Cardiac muscle cell (in vitro differentiated cells and primary cell): Measurements from ENCODE around the gene PDLIM5. TPM values are rescaled to one million over a fixed set of nuclear protein-coding genes. Genes with fewer than 3 reads are reported as not detected.

ENCODE experiments used
- DNase-seq, 2 donors: peaks; one replicate each; pipeline versions ENCODE4 v3.0.0 to v3.0.0-alpha.2; 2010 to 2017; ENCODE audit warnings: low read depth in 1 of 2, low spot score in 1 of 2
- H3K27ac ChIP-seq: fragments of 200-600 bp; sonication (generic); 2 replicates; pipeline ENCODE4 v1.5.1; 2016
- H3K27me3 ChIP-seq: fragments of 200-600 bp; sonication (generic); 2 replicates; pipeline ENCODE4 v1.6.0; 2016; ENCODE audit warnings: control low read depth
- H3K36me3 ChIP-seq: fragments of 200-600 bp; sonication (generic); 2 replicates; pipeline ENCODE4 v1.5.1; 2016; ENCODE audit warnings: control low read depth
- H3K4me1 ChIP-seq: fragments of 200-600 bp; sonication (generic); 2 replicates; pipeline ENCODE4 v1.8.1; 2017; ENCODE audit warnings: low read depth, mild to moderate bottlenecking, mixed run types
- H3K4me3 ChIP-seq: fragments of 200-600 bp; sonication (generic); 2 replicates; pipeline ENCODE4 v1.5.1; 2016; ENCODE audit warnings: mild to moderate bottlenecking
- H3K9me3 ChIP-seq: fragments of 200-600 bp; sonication (generic); 2 replicates; pipeline ENCODE4 v1.5.1; 2017; ENCODE audit warnings: low read depth, mild to moderate bottlenecking, control low read depth
- CTCF ChIP-seq: IDR thresholded peaks from 2 replicates; pipeline ENCODE4 v1.5.1; 2012; ENCODE audit warnings: low read depth, mild to moderate bottlenecking, low read length
- polyA plus RNA-seq: library from polyadenylated mRNA; unstranded; fragments of >200 nt; fragmentation: Nextera tagmentation; extraction: Ambion mirVana; gene quantifications from 2 replicates; pipeline ENCODE4 v1.2.1, GENCODE V29; 2016
- total RNA-seq: library from RNA; depleted of rRNA; stranded (reverse); fragments of >200 nt; gene quantifications from 2 replicates; pipeline ENCODE4 v1.2.3, GENCODE V29; 2016

The PDLIM5 gene
- total and polyA plus RNA-seq, 2 experiments from 2014 or later, result 426 to 446 TPM

DNA sequence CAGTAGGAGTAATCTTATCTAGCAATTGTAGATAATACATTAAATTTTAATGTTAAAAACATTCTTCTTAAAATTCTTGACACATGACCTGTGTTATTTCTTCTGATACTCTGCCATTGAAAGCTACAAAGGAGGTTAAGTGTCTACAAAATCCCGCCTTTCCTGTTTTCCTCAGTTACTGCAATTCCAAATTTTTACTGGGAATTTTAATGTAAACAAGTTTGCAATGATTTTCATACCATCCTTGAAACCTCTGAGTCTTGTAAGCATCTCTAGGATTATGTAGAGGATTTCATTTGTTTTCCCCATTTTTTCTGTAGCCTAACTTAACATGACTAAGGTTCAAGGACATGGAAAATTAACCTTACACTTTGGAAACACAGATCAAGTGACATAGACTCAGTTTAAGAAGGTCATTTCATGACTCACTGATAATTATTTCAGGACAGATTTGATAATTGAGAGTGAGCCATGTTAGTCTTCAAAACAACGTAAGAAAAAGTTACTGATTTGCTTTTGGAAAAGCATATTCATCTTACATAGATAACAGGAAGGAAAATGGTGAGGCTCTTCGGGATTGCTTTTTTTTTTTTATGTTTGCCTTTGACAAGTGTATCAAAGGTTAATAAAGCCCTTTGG, 39.6 kb upstream of the PDLIM5 start:
- DNase-seq, result no peak
- Histone ChIP-seq H3K36me3 (no peaks in the 10 kb centered on the region), H3K27me3 (no peaks in the 10 kb centered on the region), H3K4me1 (peaks cover 70% of the 10 kb centered on the region), H3K9me3 (no peaks in the 10 kb centered on the region), H3K27ac (peak overlapping the region; percentile 72), H3K4me3 (no peak overlapping the region)
- no peak for TF ChIP-seq CTCF

- H3K4me3 ChIP-seq, result no peak overlapping the region
- peak overlapping the region; percentile 72 for H3K27ac ChIP-seq
- no peaks in the 10 kb centered on the region for H3K27me3 ChIP-seq
- no peaks in the 10 kb centered on the region for H3K36me3 ChIP-seq
- peak; percentile 48 to 93 for DNase-seq
- H3K9me3 ChIP-seq, result no peaks in the 10 kb centered on the region
- peaks cover 65% of the 10 kb centered on the region for H3K4me1 ChIP-seq
- no peak for TF ChIP-seq CTCF
Observed at GRCh38 chr4:94412658-94413038, 39.1 kb upstream of the PDLIM5 start.

- Histone ChIP-seq H3K27me3 (no peaks in the 10 kb centered on the region), H3K4me1 (peaks cover 59% of the 10 kb centered on the region), H3K27ac (peak overlapping the region; percentile 72), H3K36me3 (no peaks in the 10 kb centered on the region), H3K9me3 (no peaks in the 10 kb centered on the region), H3K4me3 (no peak overlapping the region)
- no peak for DNase-seq
- no peak for TF ChIP-seq CTCF
Observed at GRCh38 chr4:94413085-94413840, 38.5 kb upstream of the PDLIM5 start.

DNA sequence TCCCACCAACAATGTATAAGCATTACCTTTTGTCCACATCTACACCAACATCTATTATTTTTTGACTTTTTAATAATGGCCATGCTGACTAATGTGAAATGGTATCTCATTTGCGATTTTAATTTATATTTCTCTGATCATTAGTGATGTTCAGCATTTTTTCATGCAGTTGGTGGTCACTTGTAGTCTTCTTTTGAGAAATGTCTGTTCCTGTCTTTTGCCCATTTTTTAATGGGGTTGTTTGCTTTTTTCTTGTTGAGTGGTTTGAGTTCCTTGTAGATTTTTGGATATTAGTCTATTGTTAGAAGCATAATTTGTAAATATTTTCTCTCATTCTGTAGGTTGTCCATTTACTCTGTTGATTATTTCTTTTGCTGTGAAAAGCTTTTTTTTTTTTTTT, 36.8 kb upstream of the PDLIM5 start:
- H3K4me3 ChIP-seq, result no peak overlapping the region
- peak overlapping the region; percentile 37 for H3K27ac ChIP-seq
- peaks cover 55% of the 10 kb centered on the region for H3K4me1 ChIP-seq
- H3K27me3 ChIP-seq, result no peaks in the 10 kb centered on the region
- H3K9me3 ChIP-seq, result no peaks in the 10 kb centered on the region
- no peak for TF ChIP-seq CTCF
- DNase-seq, result no peak
- H3K36me3 ChIP-seq, result no peaks in the 10 kb centered on the region

- TF ChIP-seq CTCF, result no peak
- peaks cover 55% of the 10 kb centered on the region for H3K4me1 ChIP-seq
- no peak overlapping the region for H3K4me3 ChIP-seq
- H3K9me3 ChIP-seq, result no peaks in the 10 kb centered on the region
- no peak for DNase-seq
- no peaks in the 10 kb centered on the region for H3K36me3 ChIP-seq
- no peak overlapping the region for H3K27ac ChIP-seq
- H3K27me3 ChIP-seq, result no peaks in the 10 kb centered on the region
Observed at GRCh38 chr4:94415448-94415847, 36.3 kb upstream of the PDLIM5 start.
